HG02852 (cell line): ENCODE measurements around the gene TRIM10.
"Not testable (repeated sequence)": the region's sequence is repeated elsewhere in the genome, so short reads cannot be mapped to it uniquely, and the experiment has no call there.

Experiments
- ATAC-seq: cut with Tn5 transposase; IDR thresholded peaks from one replicate; pipeline ENCODE4 v1.9.1; 2021; ENCODE audit warnings: mild to moderate bottlenecking, moderate library complexity; ENCODE audit not compliant: unreplicated experiment

Gene TRIM10

DNA sequence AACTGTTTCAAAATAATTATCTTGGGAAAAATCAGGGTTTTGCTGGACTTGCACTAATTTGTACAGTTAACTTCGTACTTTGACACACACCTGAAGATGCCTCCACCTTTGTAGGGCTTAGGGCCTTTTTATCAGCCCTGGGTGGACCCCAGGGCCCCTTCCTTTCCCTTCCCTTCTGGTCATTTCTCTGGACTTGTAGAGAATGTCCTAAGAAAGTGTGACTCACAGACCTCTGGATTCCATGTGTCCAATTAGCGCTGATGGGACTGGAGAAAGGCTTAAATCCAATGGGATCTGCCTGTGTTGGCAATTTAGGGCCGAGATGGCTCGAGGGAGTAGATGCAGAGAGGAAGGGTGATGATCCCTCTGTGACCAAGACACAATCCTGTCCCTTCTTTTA, 11.7 kb upstream of the TRIM10 start:
- no peak for ATAC-seq

DNA sequence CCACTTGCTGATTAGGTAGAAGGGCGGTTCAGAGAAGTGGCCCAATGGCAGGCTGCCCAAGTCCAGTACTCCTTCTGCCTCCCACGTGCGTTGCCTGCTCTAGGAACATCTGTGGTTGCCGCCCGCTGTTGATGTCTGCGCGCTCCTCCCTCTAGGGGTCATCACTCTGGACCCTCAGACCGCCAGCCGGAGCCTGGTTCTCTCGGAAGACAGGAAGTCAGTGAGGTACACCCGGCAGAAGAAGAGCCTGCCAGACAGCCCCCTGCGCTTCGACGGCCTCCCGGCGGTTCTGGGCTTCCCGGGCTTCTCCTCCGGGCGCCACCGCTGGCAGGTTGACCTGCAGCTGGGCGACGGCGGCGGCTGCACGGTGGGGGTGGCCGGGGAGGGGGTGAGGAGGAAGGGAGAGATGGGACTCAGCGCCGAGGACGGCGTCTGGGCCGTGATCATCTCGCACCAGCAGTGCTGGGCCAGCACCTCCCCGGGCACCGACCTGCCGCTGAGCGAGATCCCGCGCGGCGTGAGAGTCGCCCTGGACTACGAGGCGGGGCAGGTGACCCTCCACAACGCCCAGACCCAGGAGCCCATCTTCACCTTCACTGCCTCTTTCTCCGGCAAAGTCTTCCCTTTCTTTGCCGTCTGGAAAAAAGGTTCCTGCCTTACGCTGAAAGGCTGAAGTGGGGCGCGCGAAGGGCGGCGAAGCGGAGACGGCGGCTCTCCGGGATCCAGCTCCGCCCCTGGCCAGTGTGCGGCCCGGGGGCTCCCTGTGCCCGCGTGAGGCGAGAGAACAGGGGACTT, 10.9 kb upstream of the TRIM10 start:
- no peak for ATAC-seq

DNA sequence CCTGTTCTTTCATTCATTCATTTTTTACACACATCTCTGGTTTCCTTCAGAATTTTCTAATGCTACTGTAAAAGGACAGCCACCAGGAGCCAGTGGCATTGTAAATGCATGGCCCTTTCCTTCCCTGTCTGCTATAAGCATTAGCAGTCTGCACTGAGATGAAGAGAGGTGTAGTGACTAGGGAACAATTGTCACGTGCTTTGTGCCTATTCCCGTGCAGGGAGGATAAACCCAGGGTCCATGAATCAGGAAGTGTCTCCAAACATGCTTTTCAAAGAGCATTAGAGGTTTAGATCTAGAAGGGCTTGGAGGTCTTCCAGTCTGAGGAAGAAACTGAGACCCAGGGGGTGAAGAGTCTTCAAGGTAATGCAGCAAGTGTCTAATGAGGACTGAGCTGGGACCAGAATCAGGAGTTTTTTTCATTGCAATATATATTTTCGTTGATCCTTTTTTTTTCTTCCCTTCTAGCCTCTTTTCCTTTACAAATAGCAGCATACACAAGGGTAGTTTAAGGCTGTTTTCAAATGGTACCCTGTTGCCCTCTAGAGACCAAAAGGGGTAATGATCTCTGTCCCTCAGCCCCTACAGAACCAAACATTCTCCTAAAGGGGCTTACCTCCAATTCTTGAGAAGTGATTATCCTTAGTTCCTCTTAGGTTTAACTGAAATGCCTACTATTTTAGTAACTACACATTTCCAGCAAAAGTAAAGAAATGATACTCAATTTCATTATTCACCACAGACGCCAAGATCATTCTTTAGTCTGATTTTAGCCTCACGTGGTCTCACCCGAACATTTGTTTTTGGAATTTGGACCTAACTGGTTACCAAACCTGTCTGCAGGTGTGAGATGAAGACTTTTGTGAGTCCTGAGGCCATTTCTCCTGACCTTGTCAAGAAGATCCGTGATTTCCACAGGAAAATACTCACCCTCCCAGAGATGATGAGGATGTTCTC, 8.9 kb upstream of the TRIM10 start:
- no peak for ATAC-seq

DNA sequence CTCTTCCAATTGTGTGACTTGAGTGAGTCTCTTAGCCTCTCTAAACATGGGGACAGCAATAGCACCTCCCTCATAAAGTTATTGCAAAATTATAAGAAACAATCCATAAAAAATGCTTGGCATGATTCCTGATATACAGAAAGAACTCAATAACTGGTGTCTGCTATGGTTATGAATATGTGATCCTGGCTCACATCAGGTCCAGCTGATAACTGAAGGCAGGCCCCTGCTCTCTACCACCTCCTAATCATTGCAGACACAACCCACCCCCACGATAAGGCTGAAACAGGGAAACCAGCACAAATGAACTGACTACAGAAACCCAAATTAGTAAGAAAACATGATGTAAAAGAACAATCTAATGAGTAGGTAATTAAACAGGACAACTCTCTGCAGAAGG, 7.7 kb upstream of the TRIM10 start:
- ATAC-seq = no peak

DNA sequence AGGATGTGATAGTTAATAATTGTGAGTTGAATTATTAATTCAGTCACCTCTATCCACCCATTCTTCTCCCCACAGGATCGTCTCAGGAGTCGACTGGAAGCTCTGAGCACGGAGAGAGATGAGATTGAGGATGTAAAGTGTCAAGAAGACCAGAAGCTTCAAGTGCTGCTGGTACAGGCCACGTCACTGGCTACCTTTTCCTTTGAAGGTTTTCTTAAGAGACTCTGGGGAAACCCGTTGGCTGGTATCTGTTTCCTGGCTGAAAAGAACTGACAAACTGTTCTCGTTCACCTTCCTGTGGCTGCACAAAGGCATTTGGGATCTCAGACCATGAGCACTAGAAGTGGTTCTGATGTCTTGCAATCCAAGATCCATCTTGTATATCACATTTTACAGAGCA, 6.1 kb upstream of the TRIM10 start:
- no peak for ATAC-seq

DNA sequence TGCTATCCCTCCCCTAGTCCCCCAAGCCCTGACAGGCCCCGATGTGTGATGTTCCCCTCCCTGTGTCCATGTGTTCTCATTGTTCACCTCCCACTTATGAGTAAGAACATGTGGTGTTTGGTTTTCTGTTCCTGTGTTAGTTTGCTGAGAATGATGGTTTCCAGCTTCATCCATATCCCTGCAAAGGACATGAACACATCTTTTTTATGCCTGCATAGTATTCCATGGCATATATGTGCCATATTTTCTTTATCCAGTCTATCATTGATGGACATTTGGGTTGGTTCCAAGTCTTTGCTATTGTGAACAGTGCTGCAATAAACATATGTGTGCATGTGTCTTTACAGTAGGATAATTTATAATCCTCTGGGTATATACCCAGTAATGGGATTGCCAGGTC, 4.2 kb upstream of the TRIM10 start:
- ATAC-seq = not testable (repeated sequence)

DNA sequence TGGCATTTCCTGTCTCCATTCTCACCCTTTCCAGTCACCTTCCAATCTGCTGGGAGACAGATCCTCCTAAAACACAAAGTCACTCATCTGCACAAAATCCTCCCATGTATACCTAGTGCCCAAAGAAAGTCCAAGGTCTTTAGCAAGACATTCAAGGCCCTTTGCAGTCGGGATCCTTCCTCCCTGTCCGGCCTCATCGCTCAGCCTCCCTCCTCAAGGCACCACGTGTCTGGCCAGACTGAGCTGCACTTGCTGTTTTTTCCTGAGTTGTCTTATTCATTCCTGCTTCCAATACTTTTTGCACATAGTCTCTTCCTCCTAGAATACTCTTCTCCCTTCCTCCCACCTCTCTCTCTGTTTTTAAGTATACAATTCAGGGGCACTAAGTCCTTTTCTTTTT, 3.7 kb upstream of the TRIM10 start:
- no peak for ATAC-seq

DNA sequence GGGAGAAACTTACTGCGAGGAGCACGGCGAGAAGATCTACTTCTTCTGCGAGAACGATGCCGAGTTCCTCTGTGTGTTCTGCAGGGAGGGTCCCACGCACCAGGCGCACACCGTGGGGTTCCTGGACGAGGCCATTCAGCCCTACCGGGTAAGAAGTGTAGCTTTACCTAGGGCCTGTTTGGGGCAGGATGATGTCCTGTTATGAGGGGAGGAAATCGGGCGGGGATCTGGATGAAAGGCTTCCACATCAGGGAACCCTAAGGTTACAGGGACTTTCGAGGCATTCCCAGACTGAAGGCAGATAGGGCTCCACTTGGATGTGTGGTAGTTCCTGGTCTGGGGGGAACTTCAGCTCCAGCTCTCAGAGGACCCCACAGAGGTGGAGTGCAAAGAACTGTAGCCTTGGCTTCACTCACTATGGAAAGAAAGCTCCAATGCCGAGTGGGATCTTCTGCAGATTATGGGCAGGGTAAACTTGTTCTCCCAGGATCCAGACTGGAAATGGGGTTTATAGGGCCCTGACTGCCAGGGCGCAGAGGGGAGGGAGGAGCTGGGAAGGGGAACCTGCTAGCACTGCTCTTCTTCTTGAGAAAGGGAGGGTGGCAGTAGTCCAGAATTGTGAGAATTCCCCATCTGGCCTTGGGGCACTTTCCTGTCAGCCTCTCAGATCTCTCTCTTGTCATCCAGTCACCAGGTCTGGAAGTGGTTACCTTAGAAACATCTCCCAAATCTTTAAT, 3.1 kb upstream of the TRIM10 start:
- ATAC-seq = no peak

DNA sequence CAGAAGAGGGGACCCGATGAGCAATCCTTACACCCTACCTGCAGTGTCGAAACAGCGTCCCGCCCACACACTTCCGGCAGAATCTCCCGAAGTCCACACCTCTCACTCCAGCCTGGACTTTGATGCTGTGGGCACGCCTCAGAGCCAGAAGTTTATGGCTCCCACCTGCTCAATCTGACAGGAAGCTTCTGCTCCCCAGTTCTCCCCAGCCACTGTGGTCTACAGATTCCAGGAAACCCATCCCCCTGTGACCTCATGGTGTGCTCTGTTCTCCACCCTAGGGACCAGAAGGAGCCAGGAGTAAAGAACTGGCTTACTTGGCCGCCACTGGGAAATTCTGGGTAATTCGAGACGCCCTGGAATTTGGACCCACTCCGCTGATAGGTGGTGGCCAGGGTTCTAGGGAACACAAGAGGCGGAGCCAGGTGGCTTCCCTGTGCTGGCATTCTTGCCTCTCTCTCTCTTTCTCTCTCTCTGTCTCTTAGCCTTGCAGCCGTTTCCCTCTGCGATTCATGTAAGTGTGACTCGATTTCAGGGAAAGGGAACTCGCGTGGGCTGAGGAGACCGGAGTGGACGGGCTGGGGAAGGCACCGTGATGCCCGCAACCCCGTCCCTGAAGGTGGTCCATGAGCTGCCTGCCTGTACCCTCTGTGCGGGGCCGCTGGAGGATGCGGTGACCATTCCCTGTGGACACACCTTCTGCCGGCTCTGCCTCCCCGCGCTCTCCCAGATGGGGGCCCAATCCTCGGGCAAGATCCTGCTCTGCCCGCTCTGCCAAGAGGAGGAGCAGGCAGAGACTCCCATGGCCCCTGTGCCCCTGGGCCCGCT, 2.3 kb upstream of the TRIM10 start, which contains the start of gene TRIM15:
Gene TRIM15 (plus strand): TSS at position 457 of the 828 bp plus-strand sequence. CDS start 139 bp downstream, at position 596.
- no peak for ATAC-seq

DNA sequence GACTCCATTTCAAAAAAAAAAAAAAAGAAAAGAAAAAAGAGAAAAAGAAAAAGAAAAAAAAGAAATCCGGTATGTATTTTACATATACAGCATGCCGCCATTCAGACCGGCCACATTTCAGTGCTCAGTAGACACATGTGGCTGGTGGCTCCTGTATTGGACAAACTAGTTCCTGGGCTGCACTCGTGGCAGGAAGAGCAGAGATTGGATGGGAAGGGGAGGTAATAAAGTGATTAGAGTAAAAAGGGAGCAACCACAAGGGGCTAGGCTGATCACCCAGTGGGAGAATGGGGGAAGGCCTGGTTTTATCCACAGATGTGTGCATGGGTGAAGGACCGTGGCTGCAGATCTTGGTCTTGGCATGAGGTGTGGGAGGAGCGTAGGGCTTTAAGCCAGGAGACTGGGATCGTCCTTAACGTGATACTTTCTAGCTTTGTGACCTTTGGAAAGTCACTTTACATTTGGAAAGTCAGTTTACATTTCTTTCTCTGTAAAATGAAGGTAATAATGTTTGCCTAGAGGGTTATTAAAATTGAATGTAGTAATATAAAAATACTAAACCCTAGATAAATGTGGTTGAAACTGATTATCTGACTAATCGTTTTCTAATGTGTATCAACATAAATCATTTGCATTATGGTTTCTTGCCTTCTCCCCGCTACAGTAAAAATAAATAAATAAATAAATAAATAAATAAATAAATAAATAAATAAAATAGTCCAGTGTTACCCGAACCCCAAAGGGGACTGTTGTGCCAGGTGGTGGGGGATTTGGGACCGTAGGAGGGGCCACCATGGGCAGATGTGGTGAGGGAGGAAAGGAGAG, 1.5 kb upstream of the TRIM10 start:
- no peak for ATAC-seq

DNA sequence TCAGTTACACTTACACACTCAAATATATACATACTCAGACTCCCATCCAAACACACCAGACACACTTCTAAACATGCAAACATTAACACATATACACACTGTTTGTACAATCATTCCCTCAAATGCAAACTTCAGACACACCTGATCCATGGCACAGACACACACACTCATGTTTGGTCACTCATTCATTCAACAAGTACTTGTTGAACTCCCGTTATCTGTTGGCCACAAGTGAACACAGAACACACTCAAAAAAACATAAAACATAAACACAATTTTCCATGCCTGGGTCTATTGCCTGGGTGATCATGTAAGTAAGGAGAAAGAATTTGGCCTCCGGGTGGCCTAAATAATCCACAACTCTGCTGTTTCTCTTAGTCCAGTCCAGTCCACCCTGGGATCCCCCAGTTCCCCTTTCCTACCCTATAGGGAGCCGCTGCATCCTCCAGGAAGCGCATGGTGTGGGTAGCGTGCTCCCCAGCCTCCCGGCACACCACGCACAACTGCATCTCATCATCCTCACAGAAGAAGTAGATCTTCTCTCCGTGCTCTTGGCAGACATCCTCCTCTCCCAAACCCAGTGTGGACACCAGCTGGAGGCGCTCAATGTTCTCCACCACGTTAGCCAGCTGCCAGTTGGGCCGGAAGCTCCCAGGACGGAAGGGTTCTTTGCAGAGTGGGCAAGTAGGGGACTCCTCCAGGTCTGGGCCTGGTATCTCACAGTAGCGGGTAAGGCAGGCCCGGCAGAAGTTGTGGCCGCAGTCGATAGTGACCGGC, 815 bp downstream of the TRIM10 start:
- no peak for ATAC-seq

DNA sequence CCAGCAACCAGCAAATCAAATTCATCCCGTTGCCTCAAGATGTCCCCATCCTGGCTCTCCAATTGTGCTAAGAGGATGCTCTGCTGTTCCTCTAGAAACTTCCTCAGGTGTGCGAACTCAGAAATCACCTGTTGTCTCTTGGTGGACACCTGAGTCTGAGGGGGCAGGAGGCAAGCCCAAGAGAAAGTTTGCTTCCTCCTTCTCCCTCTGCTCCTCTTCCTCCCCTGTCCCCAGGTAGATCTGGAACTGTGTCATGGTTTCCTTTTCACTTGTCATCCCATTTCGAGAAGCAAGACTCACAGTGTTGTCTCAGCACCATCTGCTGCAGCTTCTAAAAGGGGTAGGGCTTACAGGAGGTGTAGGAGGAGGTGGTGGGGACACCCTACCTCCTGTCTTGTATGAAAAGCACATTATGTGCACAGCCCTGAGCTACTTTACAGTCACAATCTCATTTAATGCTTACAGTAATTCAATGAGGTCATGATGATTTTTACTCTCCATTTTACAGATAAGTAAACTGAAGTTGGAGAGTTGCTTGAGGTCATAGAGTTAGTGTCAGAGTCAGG, 2.5 kb downstream of the TRIM10 start:
- ATAC-seq = no peak

DNA sequence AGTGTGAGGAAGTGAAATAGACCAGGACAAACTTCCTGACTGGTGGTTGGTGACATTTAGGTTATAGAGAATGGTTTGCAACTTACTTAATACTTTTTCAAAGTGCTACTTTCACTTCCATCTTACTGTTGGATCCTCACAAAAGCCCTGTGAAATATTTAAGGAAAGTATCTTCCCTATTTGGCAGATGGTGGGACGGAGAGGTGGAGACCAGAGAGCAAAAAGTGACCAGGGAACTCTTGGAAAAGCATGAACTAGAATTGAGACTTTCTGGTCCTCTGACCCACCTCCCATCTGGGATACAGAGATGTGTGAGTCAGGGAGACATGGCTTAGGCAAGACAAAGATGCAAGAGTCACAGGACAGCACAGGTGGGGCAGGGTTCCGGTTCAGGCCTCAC, 3.0 kb downstream of the TRIM10 start:
- ATAC-seq = no peak

DNA sequence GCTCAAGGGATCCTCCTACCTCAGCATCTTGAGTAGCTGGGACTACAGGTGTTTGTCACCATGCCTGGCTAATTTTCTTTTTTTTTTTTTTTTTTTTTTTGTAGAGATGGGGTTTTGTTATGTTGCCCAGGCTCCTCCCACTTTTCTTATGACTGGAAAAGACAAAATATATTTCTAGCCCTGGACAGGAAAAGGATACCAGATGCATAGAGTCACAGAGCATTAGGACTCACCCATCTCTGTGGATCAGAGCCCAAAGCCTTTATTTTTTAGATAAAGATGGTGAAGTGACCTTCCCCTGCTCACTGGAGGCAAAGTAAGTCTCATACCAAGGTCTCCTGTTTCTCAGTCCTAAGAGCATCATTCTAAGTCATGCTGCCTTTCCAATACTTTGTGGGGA, 3.4 kb downstream of the TRIM10 start:
- ATAC-seq = no peak

DNA sequence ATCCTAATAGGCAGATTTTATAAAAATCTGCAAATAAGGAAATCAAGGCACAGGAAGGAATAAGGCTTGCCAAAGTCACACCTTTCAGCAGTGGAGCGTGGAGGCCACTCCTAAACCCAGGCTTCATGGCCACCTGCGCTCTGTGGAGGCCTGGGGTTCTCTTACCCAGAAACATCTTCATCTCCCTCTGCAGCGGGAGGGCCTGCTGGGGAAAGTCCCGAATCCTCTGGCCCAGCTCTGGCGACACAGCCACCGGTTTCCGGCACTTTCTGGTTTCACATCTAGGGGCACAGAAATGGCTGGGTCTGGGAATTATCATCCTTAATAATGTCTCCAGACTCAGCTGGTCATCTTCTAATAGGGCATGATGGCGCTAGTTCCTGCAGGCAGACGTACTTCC, 4.2 kb downstream of the TRIM10 start:
- no peak for ATAC-seq

DNA sequence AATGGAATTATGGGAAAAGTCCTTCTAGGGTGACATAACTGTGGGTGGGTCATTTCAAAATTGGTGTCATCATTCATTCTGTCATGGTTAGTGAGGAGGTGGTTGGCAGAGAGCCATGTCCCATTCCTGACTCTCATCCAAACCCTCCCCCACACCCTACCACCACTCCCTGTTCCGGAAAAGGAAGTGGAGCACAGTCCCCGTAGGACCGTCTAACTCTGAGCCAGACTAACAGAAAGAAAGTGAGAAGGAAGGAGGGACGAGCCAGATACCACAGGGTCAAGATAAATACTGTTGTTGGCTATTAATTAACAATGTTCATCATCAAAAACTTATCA, 4.8 kb downstream of the TRIM10 start:
- ATAC-seq = no peak

DNA sequence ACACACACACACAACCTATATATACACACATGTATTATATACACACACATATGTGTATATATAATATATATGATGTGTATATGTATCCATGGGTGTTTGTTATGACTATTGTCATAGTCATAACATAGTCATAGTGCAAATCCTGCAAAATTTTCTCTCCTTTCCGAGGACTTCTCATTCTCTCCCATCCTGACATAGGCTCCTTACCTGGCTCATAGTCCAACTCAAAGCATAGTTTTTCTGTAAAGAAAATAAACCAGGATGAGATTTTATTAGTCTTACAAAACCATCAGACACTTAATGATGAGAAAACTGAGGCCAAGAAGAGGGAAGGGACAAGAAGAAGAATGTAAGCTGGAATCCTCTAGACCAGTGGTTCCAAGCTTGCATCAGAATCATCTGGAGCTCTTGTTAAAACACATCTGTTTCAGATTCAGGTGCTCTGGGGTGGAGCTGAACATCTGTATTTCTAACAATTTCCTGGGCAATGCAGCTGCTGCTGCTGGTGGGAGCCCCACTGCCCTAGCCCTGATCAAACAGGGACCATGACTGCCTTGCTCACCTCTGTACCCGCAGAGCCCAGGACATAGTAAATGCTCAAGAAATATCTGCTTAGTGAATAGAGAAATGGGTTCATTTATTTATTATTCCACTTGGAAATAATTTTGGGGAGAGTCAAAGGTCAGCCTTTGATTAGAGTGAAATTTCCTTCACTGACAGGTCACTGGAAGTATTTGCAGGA, 5.3 kb downstream of the TRIM10 start:
- ATAC-seq = no peak
